ENCODE measurements around the gene ADCY3.
A peak's percentile ranks its signal among the peaks of the same experiment; 100 is the strongest.

The ADCY3 gene

GRCh38 chr2:24919506-24920097, 435 bp downstream of the ADCY3 start:
- H3K9ac ChIP-seq (ENCODE audit: low read depth, low read length): peak overlapping the region; percentile 69
- no peaks in the 10 kb centered on the region for H3K9me3 ChIP-seq (ENCODE audit: control insufficient read depth, insufficient read depth, low read length)
- H3K4me1 ChIP-seq (ENCODE audit: insufficient read depth, low read length): 0 out of 2 replicates have a peak, but pooled peaks cover 5% of the 10 kb centered on the region

GRCh38 chr2:24919037-24919505, 966 bp downstream of the ADCY3 start:
- Histone ChIP-seq H3K36me3 (ENCODE audit: insufficient read depth, low read length) (no peaks in the 10 kb centered on the region), H3K9ac (ENCODE audit: low read depth, low read length) (peak overlapping the region; percentile 69), H3K4me1 (ENCODE audit: insufficient read depth, low read length) (0 out of 2 replicates have a peak, but pooled peaks cover 5% of the 10 kb centered on the region), H3K9me3 (ENCODE audit: control insufficient read depth, insufficient read depth, low read length) (no peaks in the 10 kb centered on the region)

More at GRCh38 chr2:24919506-24920097, 435 bp downstream of the ADCY3 start:
- no peaks in the 10 kb centered on the region for H3K36me3 ChIP-seq (ENCODE audit: insufficient read depth, low read length)

- Histone ChIP-seq H3K36me3 (ENCODE audit: insufficient read depth, low read length) (no peaks in the 10 kb centered on the region), H3K9ac (ENCODE audit: low read depth, low read length) (peak overlapping the region; percentile 69; the same call in 1 of the 2 replicates), H3K4me1 (ENCODE audit: insufficient read depth, low read length) (peaks cover 8% of the 10 kb centered on the region; the same call in 1 of the 2 replicates), H3K9me3 (ENCODE audit: control insufficient read depth, insufficient read depth, low read length) (no peaks in the 10 kb centered on the region)
Observed at GRCh38 chr2:24918326-24919036, 1.6 kb downstream of the ADCY3 start.

- Histone ChIP-seq H3K9ac (ENCODE audit: low read depth, low read length) (no peak overlapping the region), H3K36me3 (ENCODE audit: insufficient read depth, low read length) (no peaks in the 10 kb centered on the region), H3K4me1 (ENCODE audit: insufficient read depth, low read length) (peaks cover 8% of the 10 kb centered on the region; the same call in 1 of the 2 replicates)
Observed at GRCh38 chr2:24917731-24918325, 2.2 kb downstream of the ADCY3 start.

GRCh38 chr2:24917086-24917485, 3.0 kb downstream of the ADCY3 start:
- Histone ChIP-seq H3K9ac (ENCODE audit: low read depth, low read length) (no peak overlapping the region), H3K36me3 (ENCODE audit: insufficient read depth, low read length) (no peaks in the 10 kb centered on the region), H3K9me3 (ENCODE audit: control insufficient read depth, insufficient read depth, low read length) (no peaks in the 10 kb centered on the region), H3K4me1 (ENCODE audit: insufficient read depth, low read length) (peaks cover 8% of the 10 kb centered on the region; the same call in 1 of the 2 replicates)

More at GRCh38 chr2:24917731-24918325, 2.2 kb downstream of the ADCY3 start:
- H3K9me3 ChIP-seq (ENCODE audit: control insufficient read depth, insufficient read depth, low read length): no peaks in the 10 kb centered on the region

- Histone ChIP-seq H3K9ac (ENCODE audit: low read depth, low read length) (no peak overlapping the region), H3K9me3 (ENCODE audit: control insufficient read depth, insufficient read depth, low read length) (no peaks in the 10 kb centered on the region), H3K4me1 (ENCODE audit: insufficient read depth, low read length) (peaks cover 8% of the 10 kb centered on the region; the same call in 1 of the 2 replicates), H3K36me3 (ENCODE audit: insufficient read depth, low read length) (0 out of 2 replicates have a peak, but pooled peaks cover 3% of the 10 kb centered on the region)
Observed at GRCh38 chr2:24915796-24916195, 4.2 kb downstream of the ADCY3 start.

GRCh38 chr2:24915175-24915574, 4.9 kb downstream of the ADCY3 start:
- no peak overlapping the region for H3K9ac ChIP-seq (ENCODE audit: low read depth, low read length)
- H3K36me3 ChIP-seq (ENCODE audit: insufficient read depth, low read length): 0 out of 2 replicates have a peak, but pooled peaks cover 3% of the 10 kb centered on the region
- H3K9me3 ChIP-seq (ENCODE audit: control insufficient read depth, insufficient read depth, low read length): peaks cover 2% of the 10 kb centered on the region; the same call in 1 of the 2 replicates
- peaks cover 8% of the 10 kb centered on the region; the same call in 1 of the 2 replicates for H3K4me1 ChIP-seq (ENCODE audit: insufficient read depth, low read length)

- Histone ChIP-seq H3K36me3 (ENCODE audit: insufficient read depth, low read length) (0 out of 2 replicates have a peak, but pooled peaks cover 3% of the 10 kb centered on the region), H3K9ac (ENCODE audit: low read depth, low read length) (no peak overlapping the region)
Observed at GRCh38 chr2:24914713-24915112, 5.3 kb downstream of the ADCY3 start.

GRCh38 chr2:24913911-24914310, 6.1 kb downstream of the ADCY3 start:
- Histone ChIP-seq H3K36me3 (ENCODE audit: insufficient read depth, low read length) (0 out of 2 replicates have a peak, but pooled peaks cover 3% of the 10 kb centered on the region), H3K9me3 (ENCODE audit: control insufficient read depth, insufficient read depth, low read length) (peaks cover 4% of the 10 kb centered on the region; the same call in 1 of the 2 replicates), H3K9ac (ENCODE audit: low read depth, low read length) (no peak overlapping the region), H3K4me1 (ENCODE audit: insufficient read depth, low read length) (peaks cover 7% of the 10 kb centered on the region; the same call in 1 of the 2 replicates)

More at GRCh38 chr2:24914713-24915112, 5.3 kb downstream of the ADCY3 start:
- H3K9me3 ChIP-seq (ENCODE audit: control insufficient read depth, insufficient read depth, low read length): peaks cover 4% of the 10 kb centered on the region; the same call in 1 of the 2 replicates
- H3K4me1 ChIP-seq (ENCODE audit: insufficient read depth, low read length): peaks cover 8% of the 10 kb centered on the region; the same call in 1 of the 2 replicates

- Histone ChIP-seq H3K9ac (ENCODE audit: low read depth, low read length) (no peak overlapping the region), H3K9me3 (ENCODE audit: control insufficient read depth, insufficient read depth, low read length) (peaks cover 4% of the 10 kb centered on the region; the same call in 1 of the 2 replicates), H3K4me1 (ENCODE audit: insufficient read depth, low read length) (peaks cover 3% of the 10 kb centered on the region; the same call in 1 of the 2 replicates), H3K36me3 (ENCODE audit: insufficient read depth, low read length) (0 out of 2 replicates have a peak, but pooled peaks cover 3% of the 10 kb centered on the region)
Observed at GRCh38 chr2:24912986-24913385, 7.1 kb downstream of the ADCY3 start.

GRCh38 chr2:24912523-24912922, 7.5 kb downstream of the ADCY3 start:
- peaks cover 3% of the 10 kb centered on the region; the same call in 1 of the 2 replicates for H3K4me1 ChIP-seq (ENCODE audit: insufficient read depth, low read length)
- H3K9me3 ChIP-seq (ENCODE audit: control insufficient read depth, insufficient read depth, low read length): peaks cover 4% of the 10 kb centered on the region; the same call in 1 of the 2 replicates
- H3K36me3 ChIP-seq (ENCODE audit: insufficient read depth, low read length): 0 out of 2 replicates have a peak, but pooled peaks cover 3% of the 10 kb centered on the region
- H3K9ac ChIP-seq (ENCODE audit: low read depth, low read length): no peak overlapping the region

GRCh38 chr2:24910245-24910644, 9.8 kb downstream of the ADCY3 start:
- Histone ChIP-seq H3K9ac (ENCODE audit: low read depth, low read length) (no peak overlapping the region), H3K9me3 (ENCODE audit: control insufficient read depth, insufficient read depth, low read length) (peaks cover 4% of the 10 kb centered on the region; the same call in 1 of the 2 replicates), H3K4me1 (ENCODE audit: insufficient read depth, low read length) (peaks cover 3% of the 10 kb centered on the region; the same call in 1 of the 2 replicates), H3K36me3 (ENCODE audit: insufficient read depth, low read length) (0 out of 2 replicates have a peak, but pooled peaks cover 3% of the 10 kb centered on the region)

- Histone ChIP-seq H3K36me3 (ENCODE audit: insufficient read depth, low read length) (0 out of 2 replicates have a peak, but pooled peaks cover 3% of the 10 kb centered on the region), H3K4me1 (ENCODE audit: insufficient read depth, low read length) (peaks cover 3% of the 10 kb centered on the region; the same call in 1 of the 2 replicates), H3K9me3 (ENCODE audit: control insufficient read depth, insufficient read depth, low read length) (peaks cover 4% of the 10 kb centered on the region; the same call in 1 of the 2 replicates), H3K9ac (ENCODE audit: low read depth, low read length) (no peak overlapping the region)
Observed at GRCh38 chr2:24909555-24910177, 10.4 kb downstream of the ADCY3 start.

Data from ES-I3 (cell line).